Spleen (tissue), 11 donors: ENCODE results near the gene SNX21. TPM values are rescaled to one million over a fixed set of nuclear protein-coding genes. Genes with fewer than 3 reads are reported as not detected.
A peak's percentile ranks its signal among the peaks of the same experiment; 100 is the strongest.

ENCODE experiments used
- DNase-seq: peaks from one replicate; pipeline ENCODE4 v3.0.0-alpha.2; 2020
- H3K27ac ChIP-seq, 8 donors: fragments of 200-600 bp; sonication (generic) in 7 of 8; 1 replicate in 4 of 8; 2 replicates in 4 of 8; pipeline versions ENCODE4 v1.5.0 to v1.8.0; 2016 to 2021; ENCODE audit warnings: inconsistent platforms in 4 of 8, mild to moderate bottlenecking in 4 of 8, moderate library complexity in 1 of 8
- H3K27me3 ChIP-seq, 7 donors: fragments of 200-600 bp; sonication (generic) in 6 of 7; replicated peaks in 1 of 7; 1 replicate in 4 of 7; 2 replicates in 3 of 7; pipeline versions ENCODE4 v1.5.0 to v1.8.0; 2016 to 2021; ENCODE audit warnings: inconsistent platforms in 3 of 7, mild to moderate bottlenecking in 1 of 7
- H3K36me3 ChIP-seq, 6 donors: fragments of 200-600 bp; sonication (generic) in 5 of 6; 1 replicate in 4 of 6; 2 replicates in 2 of 6; pipeline versions ENCODE4 v1.5.0 to v1.8.0; 2016 to 2021; ENCODE audit warnings: inconsistent platforms in 2 of 6
- H3K4me1 ChIP-seq, 6 donors: fragments of 200-600 bp; sonication (generic) in 5 of 6; 1 replicate in 3 of 6; 2 replicates in 3 of 6; pipeline versions ENCODE4 v1.5.0 to v1.8.0; 2016 to 2021; ENCODE audit warnings: inconsistent platforms in 3 of 6
- H3K4me3 ChIP-seq, 8 donors: fragments of 200-600 bp; sonication (generic) in 7 of 8; 1 replicate in 4 of 8; 2 replicates in 4 of 8; pipeline versions ENCODE4 v1.5.0 to v1.8.0; 2016 to 2021; ENCODE audit warnings: inconsistent platforms in 4 of 8, mild to moderate bottlenecking in 4 of 8, moderate library complexity in 2 of 8
- H3K9me3 ChIP-seq, 8 donors: fragments of 200-600 bp; sonication (generic) in 7 of 8; 1 replicate in 4 of 8; 2 replicates in 4 of 8; pipeline versions ENCODE4 v1.5.0 to v1.8.0; 2016 to 2021; ENCODE audit warnings: inconsistent platforms in 4 of 8
- POLR2A ChIP-seq, 3 donors: fragments of 450-650 bp; IDR thresholded peaks; one replicate each; pipeline ENCODE4 v1.5.1; 2017; ENCODE audit warnings: antibody characterized with exemption in 3 of 3, mild to moderate bottlenecking in 1 of 3
- POLR2AphosphoS5 ChIP-seq, 3 donors: sonication (generic); formaldehyde crosslinking; IDR thresholded peaks; one replicate each; pipeline ENCODE4 v1.5.1; 2017; ENCODE audit warnings: antibody characterized with exemption in 3 of 3
- WGBS, 5 donors: extraction: QIAGEN DNeasy Blood & Tissue Kit in 3 of 5; methylation state at CpG; one replicate each; pipeline versions ENCODE4 v1.1.5 to v1.1.7; 2013 to 2018; 5-methylcytosine and 5-hydroxymethylcytosine counted together
- intact Hi-C: fragments of 100-400 bp; cut with DNase I; formaldehyde crosslinking; loops from one replicate; pipeline ENCODE4 v1.15.0; 2023; ENCODE audit warnings: low total_unique reads
- polyA plus RNA-seq, 3 donors: library from polyadenylated mRNA; stranded (reverse); fragments of 200-250 nt; gene quantifications; one replicate each; pipeline ENCODE4 v1.2.1, GENCODE V29; 2013
- total RNA-seq, 7 donors: library from RNA; depleted of rRNA in 3 of 7; stranded (reverse); fragments of >200 nt in 3 of 7; fragmentation: NEBNext Ultra II Directional in 4 of 7; extraction: Animal tissue kit (Norgen Biotek cat#: 25700) in 4 of 7; gene quantifications; one replicate each; pipeline versions ENCODE4 v1.1.0 to v1.2.1, GENCODE V29; 2016 to 2021
- TF ChIP-seq, protein P1 (sequence below), 11 experiments: fragments of 200-600 bp in 7 of 11; fragments of 450-650 bp in 4 of 11; sonication (generic) in 4 of 11; IDR thresholded peaks in 8 of 11; conservative IDR thresholded peaks in 3 of 11; 1 replicate in 7 of 11; 2 replicates in 4 of 11; pipeline versions ENCODE4 v1.4.0 to v1.8.0; 2016 to 2021; ENCODE audit warnings: antibody characterized with exemption in 11 of 11, inconsistent platforms in 4 of 11, mild to moderate bottlenecking in 1 of 11
- donor health status: healthy with polysubstance abuse.
- donor health status: DM: no; HTN: no; CAD: no; lungs with moderate emphysema.
- donor health status: DM: no; HTN: no; CAD: no.
- donor health status: Bipolar disorder and iron deficiency.
- donor health status: healthy.
- donor health status: DM: no; HTN: no; CAD: no.
- donor health status: DM: yes; HTN: yes; CAD: no.

Gene SNX21
- total and polyA plus RNA-seq, 10 donors: 6.3 to 32.4 (median 17.2) TPM

- TF ChIP-seq POLR2A (IDR thresholded peaks at IDR 0.05): no peak
- no peak for TF ChIP-seq POLR2AphosphoS5 (IDR thresholded peaks at IDR 0.05)
- TF ChIP-seq, protein P1, sequence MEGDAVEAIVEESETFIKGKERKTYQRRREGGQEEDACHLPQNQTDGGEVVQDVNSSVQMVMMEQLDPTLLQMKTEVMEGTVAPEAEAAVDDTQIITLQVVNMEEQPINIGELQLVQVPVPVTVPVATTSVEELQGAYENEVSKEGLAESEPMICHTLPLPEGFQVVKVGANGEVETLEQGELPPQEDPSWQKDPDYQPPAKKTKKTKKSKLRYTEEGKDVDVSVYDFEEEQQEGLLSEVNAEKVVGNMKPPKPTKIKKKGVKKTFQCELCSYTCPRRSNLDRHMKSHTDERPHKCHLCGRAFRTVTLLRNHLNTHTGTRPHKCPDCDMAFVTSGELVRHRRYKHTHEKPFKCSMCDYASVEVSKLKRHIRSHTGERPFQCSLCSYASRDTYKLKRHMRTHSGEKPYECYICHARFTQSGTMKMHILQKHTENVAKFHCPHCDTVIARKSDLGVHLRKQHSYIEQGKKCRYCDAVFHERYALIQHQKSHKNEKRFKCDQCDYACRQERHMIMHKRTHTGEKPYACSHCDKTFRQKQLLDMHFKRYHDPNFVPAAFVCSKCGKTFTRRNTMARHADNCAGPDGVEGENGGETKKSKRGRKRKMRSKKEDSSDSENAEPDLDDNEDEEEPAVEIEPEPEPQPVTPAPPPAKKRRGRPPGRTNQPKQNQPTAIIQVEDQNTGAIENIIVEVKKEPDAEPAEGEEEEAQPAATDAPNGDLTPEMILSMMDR (IDR thresholded peaks at IDR 0.05 in 8 of 11, conservative IDR thresholded peaks at IDR 0.05 in 3 of 11): no peak
- intact Hi-C loops: loop anchor here (10.0 kb wide), 1 partner anchor 154 kb away; no protein-coding TSS in a partner anchor
- no peak overlapping the region for H3K27ac ChIP-seq
- no peaks in the 10 kb centered on the region for H3K27me3 ChIP-seq
- peaks cover 5 to 71% (median 60%) of the 10 kb centered on the region in 6 donors for H3K36me3 ChIP-seq
- no peaks in the 10 kb centered on the region for H3K9me3 ChIP-seq
- WGBS, 5 donors: 87 to 88% (median 87%) methylated on average over 8 of the region's 8 CpGs
- peaks cover 6 to 26% (median 17%) of the 10 kb centered on the region in 6 donors for H3K4me1 ChIP-seq
- H3K4me3 ChIP-seq: no peak overlapping the region
- no peak for DNase-seq
Observed at GRCh38 chr20:45810191-45810970, 23.2 kb upstream of the SNX21 start.

GRCh38 chr20:45812157-45813005 is 21.2 kb upstream of the SNX21 start, which contains the start of gene UBE2C:
UBE2C (plus strand) TSS chr20:45812644; CDS start chr20:45812696, 52 bp downstream.
- Histone ChIP-seq H3K4me3 (peak within 1 kb of the TSS; percentile 48 to 87 (median 66)), H3K27ac (peak within 1 kb of the TSS in 5 of 8 donors; percentile 40 to 71 (median 45)), H3K4me1 (peaks cover 6 to 26% (median 17%) of the 10 kb centered on the region in 6 donors), H3K9me3 (no peaks in the 10 kb centered on the region), H3K27me3 (no peaks in the 10 kb centered on the region), H3K36me3 (peaks cover 5 to 71% (median 41%) of the 10 kb centered on the region in 6 donors)
- 2 to 5% (median 3%) methylated on average over 23 to 65 of the region's 65 CpGs for whole genome bisulfite sequencing, 5 donors
- intact Hi-C loops: loop anchor here (10.0 kb wide), 1 partner anchor 152 kb away; no protein-coding TSS in a partner anchor
- TF ChIP-seq POLR2AphosphoS5 (IDR thresholded peaks at IDR 0.05): peak; percentile 72 to 84 (median 83)
- TF ChIP-seq, protein P1 (IDR thresholded peaks at IDR 0.05 in 8 of 11, conservative IDR thresholded peaks at IDR 0.05 in 3 of 11): peak in 1 of 11 experiments; percentile 14
- TF ChIP-seq POLR2A (IDR thresholded peaks at IDR 0.05): no peak
- DNase-seq: peak; percentile 95

DNA sequence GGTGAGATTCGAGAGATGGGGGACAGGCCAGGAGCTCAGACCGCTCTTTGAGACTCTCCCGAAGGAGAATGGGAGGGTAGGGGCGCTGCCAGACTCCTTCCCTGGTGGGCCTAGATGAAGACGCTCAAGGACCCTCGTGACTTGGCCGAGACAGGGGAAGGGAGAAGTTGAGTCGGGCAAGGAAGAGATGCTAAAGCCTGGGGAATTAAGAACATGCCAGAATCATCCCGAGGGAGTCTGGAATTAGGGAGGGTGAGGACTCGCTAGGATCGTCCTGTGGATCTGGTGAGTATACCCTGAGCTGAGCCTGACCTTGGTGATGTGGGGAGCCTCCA is 20.6 kb upstream of the SNX21 start:
- Histone ChIP-seq H3K27ac (peak overlapping the region in 3 of 8 donors; percentile 38 to 71 (median 40)), H3K27me3 (no peaks in the 10 kb centered on the region), H3K4me1 (peaks cover 6 to 26% (median 17%) of the 10 kb centered on the region in 6 donors), H3K9me3 (no peaks in the 10 kb centered on the region), H3K4me3 (peak overlapping the region; percentile 48 to 87 (median 66)), H3K36me3 (peaks cover 5 to 69% (median 35%) of the 10 kb centered on the region in 6 donors)
- TF ChIP-seq, protein P1 (IDR thresholded peaks at IDR 0.05 in 8 of 11, conservative IDR thresholded peaks at IDR 0.05 in 3 of 11): no peak
- TF ChIP-seq POLR2A (IDR thresholded peaks at IDR 0.05): no peak
- TF ChIP-seq POLR2AphosphoS5 (IDR thresholded peaks at IDR 0.05): no peak
- 5 to 22% (median 11%) methylated on average over 11 of the region's 11 CpGs for WGBS, 5 donors
- intact Hi-C loops: loop anchor here (10.0 kb wide), 1 partner anchor 152 kb away; no protein-coding TSS in a partner anchor
- DNase-seq: no peak
